GM21390 (cell line): ENCODE data around the gene COL15A1.

Experiments
- ATAC-seq: cut with Tn5 transposase; IDR thresholded peaks from one replicate; pipeline ENCODE4 v1.9.1; 2021; ENCODE audit not compliant: unreplicated experiment

COL15A1 gene

GRCh38 chr9:98915599-98915998, 28.1 kb upstream of the COL15A1 start:
- ATAC-seq: no peak

DNA sequence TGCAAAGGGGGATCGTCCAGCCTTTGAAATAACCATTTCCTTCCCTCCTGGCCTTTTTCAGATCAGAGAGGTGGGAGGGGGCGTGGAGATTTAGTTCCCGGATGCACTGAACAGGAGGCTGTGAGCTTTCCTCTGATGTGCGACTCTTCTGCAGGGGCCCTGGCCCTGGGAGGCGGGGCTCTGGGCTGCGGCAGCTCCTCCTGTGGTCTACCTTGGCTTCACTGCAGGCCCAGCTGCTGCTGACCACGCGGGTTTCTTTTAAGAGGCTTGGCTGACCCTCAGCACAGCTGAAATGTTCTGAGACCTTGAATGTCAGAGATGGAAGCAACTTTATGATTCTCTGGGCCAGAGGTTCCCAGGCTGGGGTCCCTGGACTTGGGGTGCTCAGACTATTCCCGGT, 27.0 kb upstream of the COL15A1 start:
- ATAC-seq: no peak

GRCh38 chr9:98917746-98918487, 25.8 kb upstream of the COL15A1 start:
- no peak for ATAC-seq

DNA sequence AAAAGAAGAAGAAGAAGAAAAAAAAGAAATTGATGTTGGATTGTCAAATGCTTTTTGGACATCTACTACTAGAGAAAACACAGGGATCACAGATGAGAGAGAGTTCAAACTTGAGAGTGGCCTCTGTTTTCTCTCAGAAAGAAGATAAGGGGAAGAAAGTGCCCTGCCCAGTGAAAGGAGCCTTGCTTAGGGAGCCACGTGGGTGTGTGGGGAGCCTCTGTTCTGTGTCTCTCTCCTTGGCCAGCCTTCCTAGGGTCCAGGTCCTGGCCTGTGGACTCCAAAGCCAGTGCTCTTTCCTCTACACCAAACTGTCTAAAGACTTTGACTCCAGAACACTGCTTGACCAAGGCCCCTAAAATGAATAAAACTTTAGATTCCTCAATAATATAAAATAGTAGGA, 22.0 kb upstream of the COL15A1 start:
- no peak for ATAC-seq

DNA sequence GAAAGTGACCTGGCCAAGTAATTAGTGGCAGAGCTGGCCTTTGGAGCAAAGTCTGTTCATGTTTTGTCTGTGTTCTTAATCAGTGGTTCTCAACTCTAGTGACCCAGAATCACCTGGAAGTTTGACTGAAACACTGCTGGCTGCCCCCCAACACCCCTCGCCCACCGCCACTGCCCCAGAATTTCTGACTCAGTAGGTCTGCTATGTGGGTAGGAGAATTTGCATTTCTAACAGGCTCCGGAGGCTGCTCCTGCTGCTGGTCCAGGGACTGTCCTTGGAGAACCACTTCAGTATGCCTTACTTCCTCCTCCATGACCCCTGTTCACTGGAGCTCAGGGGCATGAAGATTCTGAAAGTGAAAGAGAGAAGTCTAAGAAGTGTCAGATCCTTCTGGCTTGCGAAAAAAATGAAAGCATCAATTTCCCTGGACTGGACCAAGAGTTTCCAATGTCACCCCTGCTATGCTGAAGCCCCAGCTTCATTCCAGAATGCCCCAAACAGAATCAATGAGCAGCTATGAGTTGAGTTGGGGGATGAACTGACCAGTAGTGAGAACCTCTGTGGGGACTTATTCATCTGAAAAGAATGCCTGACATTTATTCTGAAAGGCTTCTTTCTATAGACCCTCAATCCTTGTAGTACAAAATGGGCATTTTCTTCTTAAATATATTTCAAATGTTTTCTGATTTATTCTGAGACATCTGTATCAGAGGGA, 20.8 kb upstream of the COL15A1 start:
- ATAC-seq: no peak

DNA sequence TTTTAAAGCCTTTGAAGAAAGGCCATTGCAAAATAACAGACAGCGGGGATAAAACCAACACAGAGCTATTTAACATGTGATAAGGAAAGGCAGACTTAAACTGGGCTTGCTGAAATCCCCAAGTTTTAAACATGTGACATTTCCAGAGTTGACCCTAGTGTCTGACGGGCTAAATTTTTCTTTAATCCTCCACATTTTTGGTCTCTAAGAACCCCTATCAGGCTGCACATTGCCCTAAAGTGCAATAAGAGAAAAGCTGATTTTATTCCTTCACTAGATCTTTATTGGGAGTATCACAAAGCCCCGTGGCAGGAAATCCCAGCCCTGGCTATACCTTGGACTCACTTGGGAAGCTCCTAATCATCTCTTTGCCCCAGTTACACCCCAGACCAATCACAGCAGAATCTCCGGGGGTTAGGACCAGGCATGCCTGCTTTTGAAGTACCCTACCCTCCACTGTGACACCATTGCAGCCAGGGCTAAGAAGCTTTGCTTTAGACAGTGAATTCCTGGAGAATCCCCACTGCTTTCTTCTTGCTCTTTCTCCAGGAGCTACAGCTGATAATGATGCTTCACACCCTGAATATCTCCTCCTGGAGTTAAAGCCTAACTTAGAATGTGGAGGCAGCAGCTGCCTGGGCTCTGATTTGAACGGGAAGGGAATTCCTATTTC, 20.1 kb upstream of the COL15A1 start:
- ATAC-seq: no peak

GRCh38 chr9:98924946-98925820, 18.5 kb upstream of the COL15A1 start:
- ATAC-seq: no peak

GRCh38 chr9:98925956-98926355, 17.8 kb upstream of the COL15A1 start:
- no peak for ATAC-seq

GRCh38 chr9:98927724-98928123, 16.0 kb upstream of the COL15A1 start:
- ATAC-seq: no peak

DNA sequence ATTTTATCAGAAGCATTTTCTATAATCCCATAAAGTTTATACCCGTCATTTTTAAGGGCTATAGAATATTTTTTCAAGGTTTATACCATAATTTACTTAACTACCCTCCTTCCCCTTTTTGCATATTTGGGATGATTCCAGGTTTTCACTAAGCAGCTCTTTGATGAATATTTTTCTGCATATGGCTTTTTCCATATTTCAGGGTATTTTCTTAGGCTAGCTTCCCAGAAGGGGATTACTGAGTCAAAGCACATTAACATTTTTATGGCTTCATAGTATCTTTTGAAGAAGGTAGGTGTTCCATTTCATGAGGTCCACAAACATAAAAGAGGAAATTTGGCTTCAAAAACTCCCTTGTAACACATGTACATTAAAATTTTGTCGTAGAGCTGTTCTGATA, 14.6 kb upstream of the COL15A1 start:
- no peak for ATAC-seq

- ATAC-seq: no peak
Measured at GRCh38 chr9:98929895-98930341, 13.8 kb upstream of the COL15A1 start.

DNA sequence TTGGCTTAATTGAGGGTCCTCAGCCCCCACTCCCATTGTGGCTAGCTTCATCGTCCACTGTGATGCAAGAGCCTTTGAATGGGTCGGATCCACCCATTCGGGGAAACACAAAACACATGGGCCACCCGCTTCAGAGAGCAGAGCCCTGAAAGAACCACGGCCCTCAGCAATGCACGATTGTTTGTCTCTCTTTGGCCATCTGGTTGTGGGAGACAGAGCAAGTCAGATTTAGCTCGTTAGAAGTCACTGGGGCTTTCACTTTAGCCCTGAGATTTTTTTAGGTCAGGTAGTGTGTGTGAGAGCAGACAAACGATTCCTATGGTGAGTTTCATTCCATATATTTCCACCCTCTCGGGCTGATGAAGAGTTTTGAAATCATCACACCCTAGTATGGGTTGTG, 12.9 kb upstream of the COL15A1 start:
- no peak for ATAC-seq

DNA sequence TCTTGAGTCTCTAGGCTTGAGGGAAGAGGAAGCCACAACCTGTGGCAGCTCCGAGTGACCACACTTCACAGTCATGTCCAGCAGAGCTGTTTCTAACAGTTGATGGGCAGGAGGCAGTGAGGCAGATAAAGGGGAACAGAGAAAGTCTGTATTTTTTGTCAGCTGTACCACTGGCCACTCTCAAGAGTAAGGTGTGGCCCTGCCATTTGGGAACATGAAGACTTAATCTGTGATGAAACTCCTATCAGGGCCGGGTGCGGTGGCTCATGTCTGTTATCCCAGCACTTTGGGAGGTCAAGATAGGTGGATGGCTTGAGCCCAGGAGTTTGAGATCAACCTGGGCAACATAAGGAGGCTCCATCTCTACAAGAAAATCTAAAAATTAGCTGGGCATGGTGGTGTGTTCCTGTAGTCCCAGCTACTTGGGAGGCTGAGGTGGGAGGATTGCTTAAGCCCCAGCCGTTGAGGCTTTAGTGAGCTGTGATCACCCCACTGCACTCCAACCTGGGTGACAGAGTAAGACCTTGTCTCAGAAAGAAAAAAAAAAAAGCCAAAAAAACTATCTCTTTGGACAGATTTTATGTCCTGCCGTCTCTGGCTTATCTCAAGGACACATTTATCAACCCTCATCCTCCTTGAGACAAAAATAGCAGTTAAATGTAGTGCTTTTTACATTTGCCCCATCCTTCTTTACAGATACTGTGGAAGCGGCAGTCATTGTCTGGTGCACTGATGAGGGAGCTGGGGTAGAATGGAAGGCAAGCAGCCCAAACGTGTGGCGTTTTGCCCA, 11.9 kb upstream of the COL15A1 start:
- ATAC-seq: no peak

DNA sequence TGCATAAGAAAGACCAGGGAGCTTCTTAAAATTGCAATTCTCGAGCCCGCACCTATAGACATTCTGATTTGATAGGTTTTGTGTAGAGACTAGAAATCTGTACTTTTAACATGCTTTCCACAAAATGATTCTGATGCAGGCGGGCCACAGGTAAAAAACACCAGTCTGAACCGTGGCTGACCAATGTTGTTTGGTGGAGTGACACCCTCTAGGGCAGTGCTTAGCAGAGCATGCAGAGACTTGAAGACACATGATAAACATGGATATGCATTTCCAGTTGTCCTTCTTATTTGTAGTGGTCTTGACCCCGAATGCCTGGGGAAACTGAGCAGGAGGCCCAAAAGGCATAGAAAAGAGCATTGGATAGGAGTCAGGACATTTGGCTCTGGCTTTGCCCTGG, 10.5 kb upstream of the COL15A1 start:
- no peak for ATAC-seq

GRCh38 chr9:98933890-98934289, 9.8 kb upstream of the COL15A1 start:
- no peak for ATAC-seq

- ATAC-seq: no peak
Measured at GRCh38 chr9:98935071-98935505, 8.6 kb upstream of the COL15A1 start.

- no peak for ATAC-seq
Measured at GRCh38 chr9:98940276-98940675, 3.4 kb upstream of the COL15A1 start.

- ATAC-seq: no peak
Measured at GRCh38 chr9:98941946-98942523, 1.7 kb upstream of the COL15A1 start.

DNA sequence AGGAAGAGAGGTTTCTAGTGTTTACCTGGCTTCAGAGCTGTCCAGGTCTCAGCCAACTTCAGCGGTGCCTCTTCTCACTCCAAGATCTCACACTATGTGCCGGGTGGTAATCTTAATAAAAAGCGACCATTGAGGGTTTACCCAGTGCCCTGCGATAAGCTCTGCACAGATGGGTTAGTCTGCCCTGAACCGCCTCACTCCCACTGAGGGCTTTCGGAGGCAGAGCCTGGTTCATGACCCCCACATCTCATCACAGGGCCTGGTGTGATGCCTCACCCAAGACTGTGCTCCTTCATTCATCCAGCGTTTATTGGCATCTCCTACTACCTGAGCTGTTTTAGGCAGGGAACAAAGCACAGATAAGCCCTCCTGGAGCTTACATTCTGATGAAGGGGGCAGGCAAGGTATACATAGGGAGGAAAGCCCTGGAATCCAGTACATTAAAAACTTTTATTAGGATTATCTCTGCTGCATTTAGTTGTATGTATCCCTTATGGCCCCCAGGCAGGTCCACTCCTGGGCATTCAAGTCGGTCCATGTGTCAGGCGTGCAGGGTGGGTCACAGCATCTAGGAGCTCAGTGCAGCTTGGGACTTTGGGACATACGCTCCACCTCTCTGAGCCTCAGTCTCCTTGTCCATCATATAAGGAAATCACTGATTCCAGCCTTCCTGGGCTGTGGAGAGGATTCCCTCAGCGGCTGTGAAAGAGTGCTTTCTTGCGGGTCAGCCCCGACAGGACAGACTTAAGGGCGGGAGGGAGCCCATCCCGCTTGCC, 613 bp upstream of the COL15A1 start:
- no peak for ATAC-seq
